Activated CD4-positive, alpha-beta T cell treated with anti-CD3 and anti-CD28 coated beads for 36 hours (primary cell): ENCODE data around the gene SPP2. TPM values are rescaled to one million over a fixed set of nuclear protein-coding genes. Genes with fewer than 3 reads are reported as not detected.

ENCODE experiments used
- ATAC-seq: fragments of 200-7000 bp; cut with Tn5 transposase; one replicate; pipeline ENCODE4 v1.10.0; 2021; ENCODE audit warnings: mild to moderate bottlenecking, moderate library complexity
- CTCF ChIA-PET: fragments of 350-600 bp; sonication (Branson Sonifier 250); formaldehyde crosslinking; loops from one replicate; lab custom pipeline; 2021; ENCODE audit warnings: antibody characterized with exemption; lab: Charles Lee
- POLR2A ChIA-PET: fragments of 350-600 bp; sonication (Branson Sonifier 250); formaldehyde crosslinking; loops from one replicate; lab custom pipeline; 2021; ENCODE audit warnings: antibody characterized with exemption, inconsistent platforms; lab: Charles Lee
- DNase-seq: peaks from one replicate; pipeline ENCODE4 v3.0.0-alpha.2; 2020
- H3K27ac Mint-ChIP-seq: one replicate; pipeline ENCODE4 v1.8.0; 2021; ENCODE audit warnings: mixed read lengths
- H3K27me3 Mint-ChIP-seq: one replicate; pipeline ENCODE4 v1.8.0; 2021; ENCODE audit warnings: mixed read lengths
- H3K36me3 Mint-ChIP-seq: one replicate; pipeline ENCODE4 v1.8.0; 2021; ENCODE audit warnings: low read depth, mixed read lengths
- H3K4me1 Mint-ChIP-seq: one replicate; pipeline ENCODE4 v1.8.0; 2021; ENCODE audit warnings: mixed read lengths
- H3K4me3 Mint-ChIP-seq: one replicate; pipeline ENCODE4 v1.8.0; 2021; ENCODE audit warnings: mild to moderate bottlenecking, moderate library complexity, mixed read lengths
- H3K9me3 Mint-ChIP-seq: one replicate; pipeline ENCODE4 v1.8.0; 2021; ENCODE audit warnings: low read depth, mixed read lengths
- intact Hi-C, 2 experiments: fragments of 100-400 bp; cut with DNase I in 1 of 2; cut with micrococcal nuclease in 1 of 2; formaldehyde crosslinking; loops; one replicate each; pipeline versions ENCODE4 v1.14.2 to v1.15.1; 2022 to 2024; cut with DNase I, micrococcal nuclease
- total RNA-seq, 2 experiments: library from RNA; stranded (reverse); gene quantifications; one replicate each; pipeline ENCODE4 v1.2.3, GENCODE V29; 2021

SPP2 gene
- total RNA-seq, 2 experiments from 2014 or later, result not detected

DNA sequence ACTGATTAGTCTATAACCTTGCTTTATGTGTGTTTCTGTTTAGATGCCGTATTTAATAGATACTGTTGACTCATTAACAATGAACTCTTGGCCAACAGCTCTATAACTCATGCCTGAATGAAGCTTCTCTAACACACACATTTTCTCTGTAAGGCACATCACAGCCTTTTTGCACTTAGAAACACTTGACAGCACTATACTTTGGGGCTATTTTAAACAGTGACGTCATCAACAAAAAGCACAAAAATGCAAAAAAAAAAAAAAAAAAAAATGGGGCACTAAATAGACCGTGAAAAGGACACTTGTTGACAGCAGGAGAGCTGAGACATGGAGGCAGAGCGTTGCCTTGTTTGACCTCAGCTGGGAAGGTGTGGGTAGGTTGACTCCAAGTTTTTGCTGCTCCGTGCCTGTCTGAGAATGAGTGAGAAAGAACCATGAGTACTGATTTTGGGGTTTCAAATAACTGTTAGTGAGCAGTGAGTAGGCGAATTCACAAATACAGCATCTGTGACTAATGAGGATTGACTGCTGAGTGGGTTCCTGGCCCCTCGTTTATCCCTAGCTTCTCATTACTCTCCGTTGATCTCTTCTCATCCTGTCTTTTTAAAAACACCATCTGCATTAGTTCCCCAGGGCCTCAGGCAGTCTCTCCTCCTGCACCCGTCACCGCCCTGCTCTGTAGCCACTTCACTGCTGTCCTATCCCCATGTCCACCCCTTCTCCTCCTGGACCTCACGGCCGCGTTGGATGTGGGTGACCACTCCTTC is 24.4 kb downstream of the SPP2 start:
- CTCF ChIA-PET, result no interaction called here
- peaks cover 10% of the 10 kb centered on the region for H3K4me1 Mint-ChIP-seq
- ATAC-seq, result no peak
- intact Hi-C loops, result no loop called here
- H3K27me3 Mint-ChIP-seq, result no peaks in the 10 kb centered on the region
- H3K9me3 Mint-ChIP-seq, result no peaks in the 10 kb centered on the region
- H3K27ac Mint-ChIP-seq, result no peak overlapping the region
- POLR2A ChIA-PET, result interaction anchor here (0.6 kb wide), 1 partner anchor 295 kb away, joined by 5 read pairs; no protein-coding TSS in a partner anchor
- no peak for DNase-seq
- no peaks in the 10 kb centered on the region for H3K36me3 Mint-ChIP-seq
- no peak overlapping the region for H3K4me3 Mint-ChIP-seq

- POLR2A ChIA-PET, result interaction anchor here (0.6 kb wide), 1 partner anchor 295 kb away, joined by 5 read pairs; no protein-coding TSS in a partner anchor
- Mint-ChIP-seq H3K27ac (no peak overlapping the region), H3K4me1 (peaks cover 10% of the 10 kb centered on the region), H3K27me3 (no peaks in the 10 kb centered on the region), H3K9me3 (no peaks in the 10 kb centered on the region), H3K4me3 (no peak overlapping the region), H3K36me3 (no peaks in the 10 kb centered on the region)
- ATAC-seq, result no peak
- intact Hi-C loops, result no loop called here
- CTCF ChIA-PET, result no interaction called here
- no peak for DNase-seq
Observed at GRCh38 chr2:234075518-234075915, 25.0 kb downstream of the SPP2 start.

GRCh38 chr2:234075947-234076346 is 25.4 kb downstream of the SPP2 start:
- intact Hi-C loops, result no loop called here
- DNase-seq (no peak), ATAC-seq (no peak)
- Mint-ChIP-seq H3K27ac (no peak overlapping the region), H3K27me3 (no peaks in the 10 kb centered on the region), H3K9me3 (no peaks in the 10 kb centered on the region), H3K36me3 (no peaks in the 10 kb centered on the region), H3K4me3 (no peak overlapping the region), H3K4me1 (peaks cover 10% of the 10 kb centered on the region)
- ChIA-PET CTCF (interaction anchor here (1.2 kb wide), 1 partner anchor 39 kb away, joined by 3 read pairs; no protein-coding TSS in a partner anchor), POLR2A (no interaction called here)

DNA sequence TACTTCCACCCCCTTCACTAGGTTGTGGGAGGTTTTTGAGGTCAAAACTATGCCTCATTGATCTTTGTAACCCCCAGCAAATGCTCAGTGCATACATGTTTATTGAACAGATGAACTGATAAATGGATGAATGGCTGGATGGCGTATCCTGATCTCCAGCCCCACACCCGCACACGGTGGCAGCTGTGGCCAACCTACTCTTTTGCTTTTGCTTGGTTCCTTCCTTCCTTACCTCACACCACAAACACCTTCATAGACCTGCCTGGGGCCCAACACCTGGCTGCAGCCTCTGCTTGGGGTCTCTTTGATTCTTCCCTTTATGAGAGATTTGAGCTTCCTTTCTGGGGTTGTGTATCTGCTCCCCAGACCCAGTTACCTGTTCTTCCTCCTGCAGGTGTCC is 25.9 kb downstream of the SPP2 start:
- Mint-ChIP-seq H3K4me1 (peaks cover 10% of the 10 kb centered on the region), H3K36me3 (no peaks in the 10 kb centered on the region), H3K4me3 (no peak overlapping the region), H3K27ac (no peak overlapping the region), H3K27me3 (no peaks in the 10 kb centered on the region), H3K9me3 (no peaks in the 10 kb centered on the region)
- CTCF ChIA-PET, result interaction anchor here (0.8 to 1.2 kb wide), 2 partner anchors 9 to 39 kb away, joined by 3 read pairs; no protein-coding TSS in a partner anchor
- ATAC-seq (no peak), DNase-seq (no peak)
- POLR2A ChIA-PET, result no interaction called here
- intact Hi-C loops, result no loop called here

DNA sequence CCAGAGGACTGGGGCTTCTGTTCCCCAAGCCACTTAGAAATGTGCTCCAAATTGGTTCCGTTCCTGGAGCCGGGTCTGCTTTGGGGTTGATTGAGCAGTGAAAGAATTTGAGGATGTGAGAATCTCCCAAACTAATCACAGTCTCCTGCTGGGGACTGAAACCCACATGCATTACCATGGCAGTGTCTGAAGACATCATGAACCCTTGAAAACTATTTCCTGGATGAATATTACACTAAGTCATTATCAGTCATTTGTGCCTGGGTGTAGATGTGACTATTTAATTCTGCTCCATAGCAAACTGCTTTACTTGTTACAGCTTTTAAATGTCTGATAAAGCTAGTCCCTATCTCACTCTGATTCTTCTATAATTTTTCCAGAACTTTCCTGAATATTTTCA is 27.6 kb downstream of the SPP2 start:
- Mint-ChIP-seq H3K4me1 (peaks cover 10% of the 10 kb centered on the region), H3K27me3 (no peaks in the 10 kb centered on the region), H3K9me3 (no peaks in the 10 kb centered on the region), H3K4me3 (no peak overlapping the region), H3K36me3 (no peaks in the 10 kb centered on the region), H3K27ac (no peak overlapping the region)
- no peak for ATAC-seq
- ChIA-PET CTCF (no interaction called here), POLR2A (no interaction called here)
- DNase-seq, result no peak
- intact Hi-C loops, result no loop called here

DNA sequence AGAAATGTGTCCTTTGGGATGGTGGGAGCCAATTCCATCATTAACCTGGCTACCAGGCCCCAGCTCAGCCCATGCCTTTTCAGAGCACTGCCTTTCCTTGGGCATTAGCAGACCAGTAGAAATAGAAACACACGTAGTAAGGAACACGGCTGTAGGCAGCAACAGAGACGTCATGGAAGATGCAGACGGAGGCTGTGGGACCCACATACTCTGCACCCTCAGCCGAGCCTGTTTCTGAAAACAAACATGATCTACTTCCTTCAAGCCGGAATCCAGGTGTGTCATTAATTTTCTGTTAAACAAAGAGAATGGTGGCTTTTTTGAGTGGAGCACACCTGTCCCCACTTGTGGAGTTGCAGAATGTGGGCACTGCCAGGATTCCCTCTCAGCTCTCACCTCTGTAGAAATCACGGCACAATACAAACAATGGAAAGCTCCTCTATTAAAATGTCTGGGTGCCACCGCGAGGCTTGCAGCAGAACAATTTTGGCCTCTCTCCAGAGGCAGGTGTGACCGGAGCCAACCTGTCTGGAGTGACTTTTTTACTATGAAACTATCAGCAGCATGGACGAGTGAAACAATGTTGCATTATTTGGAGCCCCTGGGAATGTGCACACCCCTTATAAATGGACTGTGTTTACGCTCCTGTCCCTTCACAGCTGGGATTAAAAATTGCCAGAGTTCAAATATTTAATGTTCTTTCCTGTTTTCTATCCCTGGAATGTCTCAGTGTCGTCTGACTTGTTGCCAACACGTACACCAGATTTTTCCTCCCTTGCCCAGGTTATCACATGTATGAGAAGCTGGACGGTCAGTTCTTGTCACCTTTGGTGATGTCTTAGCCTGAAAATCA is 31.7 kb downstream of the SPP2 start:
- peaks cover 5% of the 10 kb centered on the region for H3K9me3 Mint-ChIP-seq
- no peaks in the 10 kb centered on the region for H3K4me1 Mint-ChIP-seq

DNA sequence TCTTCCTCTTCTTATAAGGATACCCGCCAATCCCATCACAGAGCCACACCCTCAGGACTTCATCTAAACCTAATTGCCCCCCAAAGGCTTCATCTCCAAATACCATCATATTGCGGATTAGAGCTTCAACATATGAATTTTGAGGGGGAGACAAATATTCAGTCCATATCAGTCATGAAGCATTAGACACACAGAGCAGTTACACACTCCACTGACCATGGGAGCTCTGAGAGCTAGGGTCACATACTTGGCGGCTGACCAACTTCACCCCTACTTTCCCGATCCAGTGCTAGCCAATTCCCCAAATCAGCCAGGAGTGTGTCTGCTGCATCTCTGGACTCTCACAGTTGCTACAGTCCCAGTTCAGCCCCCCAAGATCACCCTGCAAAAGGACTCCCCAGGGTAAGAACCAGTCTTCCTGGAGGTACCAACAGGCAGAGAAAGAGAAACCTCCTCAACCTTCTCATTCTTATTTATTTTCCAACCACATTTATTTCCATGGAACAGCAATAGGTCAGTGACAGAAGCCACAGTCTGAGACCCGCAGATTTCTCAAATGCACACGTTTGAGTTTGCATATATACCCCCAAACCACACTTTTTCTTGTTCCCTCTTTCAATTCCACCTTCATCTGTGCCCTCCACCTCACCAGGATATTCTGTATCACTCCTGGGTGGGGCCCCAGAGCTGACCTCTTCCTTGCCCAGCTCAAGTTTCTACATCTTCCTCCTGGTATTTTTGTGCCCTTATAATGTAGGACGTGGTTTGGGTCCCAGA is 33.3 kb downstream of the SPP2 start:
- H3K4me1 Mint-ChIP-seq, result no peaks in the 10 kb centered on the region
- no peaks in the 10 kb centered on the region for H3K36me3 Mint-ChIP-seq
- CTCF ChIA-PET, result interaction anchor here (0.5 kb wide), 1 partner anchor 108 kb away, joined by 3 read pairs; no protein-coding TSS in a partner anchor
- POLR2A ChIA-PET, result no interaction called here
- peaks cover 12% of the 10 kb centered on the region for H3K9me3 Mint-ChIP-seq
- ATAC-seq (no peak), DNase-seq (no peak)
- intact Hi-C loops, result no loop called here
- no peak overlapping the region for H3K4me3 Mint-ChIP-seq
- no peak overlapping the region for H3K27ac Mint-ChIP-seq
- H3K27me3 Mint-ChIP-seq, result no peaks in the 10 kb centered on the region

More for the DNA sequence above, 31.7 kb downstream of the SPP2 start:
- H3K4me3 Mint-ChIP-seq, result no peak overlapping the region
- no peak for ATAC-seq
- POLR2A ChIA-PET, result no interaction called here
- no peaks in the 10 kb centered on the region for H3K27me3 Mint-ChIP-seq
- DNase-seq, result no peak
- no peak overlapping the region for H3K27ac Mint-ChIP-seq
- intact Hi-C loops, result no loop called here
- no peaks in the 10 kb centered on the region for H3K36me3 Mint-ChIP-seq
- CTCF ChIA-PET, result no interaction called here

DNA sequence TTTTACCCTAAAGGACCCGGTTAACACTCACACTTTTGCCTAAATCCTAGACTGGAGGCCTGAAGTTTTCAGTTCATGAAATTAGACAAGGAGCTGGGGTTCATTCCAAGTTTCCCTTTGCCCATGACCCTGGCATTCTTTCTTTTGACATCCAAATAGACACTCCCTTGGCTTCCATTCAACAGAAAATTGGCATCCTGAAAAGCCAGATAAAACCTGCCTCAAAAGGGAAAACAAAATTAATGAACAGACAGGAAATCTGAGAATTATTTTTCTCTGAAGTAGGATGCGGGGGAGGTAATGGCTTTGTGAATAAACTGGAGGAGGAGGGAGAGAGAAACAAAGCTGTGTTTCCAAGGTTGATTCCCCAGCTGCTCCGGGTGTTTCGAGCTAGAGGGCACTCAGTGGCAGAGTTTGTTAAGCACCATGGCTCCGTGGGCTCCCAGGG is 41.0 kb downstream of the SPP2 start:
- no peaks in the 10 kb centered on the region for H3K36me3 Mint-ChIP-seq
- no peaks in the 10 kb centered on the region for H3K4me1 Mint-ChIP-seq
- no peaks in the 10 kb centered on the region for H3K27me3 Mint-ChIP-seq
- ATAC-seq (no peak), DNase-seq (no peak)
- ChIA-PET CTCF (no interaction called here), POLR2A (no interaction called here)
- intact Hi-C loops, result no loop called here
- H3K27ac Mint-ChIP-seq, result no peak overlapping the region
- peaks cover 12% of the 10 kb centered on the region for H3K9me3 Mint-ChIP-seq
- H3K4me3 Mint-ChIP-seq, result no peak overlapping the region

DNA sequence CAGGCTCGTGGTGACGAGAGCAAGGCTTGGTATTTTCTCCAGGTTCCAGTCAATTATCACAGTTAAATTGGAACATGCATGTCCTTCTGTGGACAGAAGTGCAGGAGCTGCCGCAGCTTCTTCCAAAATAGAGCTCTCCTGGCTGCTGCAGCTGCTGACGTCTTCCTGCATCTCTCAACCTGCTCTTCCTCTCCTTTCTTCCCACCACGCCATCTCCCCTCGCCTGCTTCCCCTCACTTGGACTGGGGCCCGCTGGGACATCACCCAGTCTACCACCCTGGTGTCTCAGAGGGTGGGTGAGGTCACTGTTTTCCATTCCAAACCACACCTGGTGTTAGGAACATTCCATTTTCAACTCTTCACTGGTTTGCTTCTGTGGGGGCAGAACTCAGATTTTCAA is 41.4 kb downstream of the SPP2 start:
- no peak for DNase-seq
- no peaks in the 10 kb centered on the region for H3K4me1 Mint-ChIP-seq
- H3K9me3 Mint-ChIP-seq, result peaks cover 10% of the 10 kb centered on the region
- H3K36me3 Mint-ChIP-seq, result no peaks in the 10 kb centered on the region
- ATAC-seq, result no peak
- ChIA-PET POLR2A (no interaction called here), CTCF (no interaction called here)
- H3K4me3 Mint-ChIP-seq, result no peak overlapping the region
- H3K27ac Mint-ChIP-seq, result no peak overlapping the region
- no peaks in the 10 kb centered on the region for H3K27me3 Mint-ChIP-seq
- intact Hi-C loops, result no loop called here

- no peak for ATAC-seq
- intact Hi-C loops, result no loop called here
- ChIA-PET CTCF (no interaction called here), POLR2A (interaction anchor here (0.9 kb wide), 1 partner anchor 102 kb away, joined by 3 read pairs; no protein-coding TSS in a partner anchor)
- H3K9me3 Mint-ChIP-seq, result peaks cover 6% of the 10 kb centered on the region
- DNase-seq, result no peak
- no peaks in the 10 kb centered on the region for H3K27me3 Mint-ChIP-seq
- H3K36me3 Mint-ChIP-seq, result no peaks in the 10 kb centered on the region
- no peak overlapping the region for H3K27ac Mint-ChIP-seq
- no peak overlapping the region for H3K4me3 Mint-ChIP-seq
- no peaks in the 10 kb centered on the region for H3K4me1 Mint-ChIP-seq
Observed at GRCh38 chr2:234092344-234092743, 41.8 kb downstream of the SPP2 start.

GRCh38 chr2:234095301-234095700 is 44.8 kb downstream of the SPP2 start:
- H3K9me3 Mint-ChIP-seq, result no peaks in the 10 kb centered on the region
- H3K27ac Mint-ChIP-seq, result no peak overlapping the region
- no peak overlapping the region for H3K4me3 Mint-ChIP-seq
- intact Hi-C loops, result no loop called here
- H3K27me3 Mint-ChIP-seq, result no peaks in the 10 kb centered on the region
- H3K4me1 Mint-ChIP-seq, result peaks cover 11% of the 10 kb centered on the region
- H3K36me3 Mint-ChIP-seq, result no peaks in the 10 kb centered on the region
- DNase-seq (no peak), ATAC-seq (no peak)
- POLR2A ChIA-PET, result interaction anchor here (0.6 kb wide), 1 partner anchor 30 kb away, joined by 3 read pairs; no protein-coding TSS in a partner anchor
- CTCF ChIA-PET, result interaction anchor here (0.7 kb wide), 1 partner anchor 217 kb away, joined by 3 read pairs; no protein-coding TSS in a partner anchor
